AG09319 (cell line): ENCODE data around the gene ADAMTS17.

Source experiments
- DNase-seq: peaks from one replicate; pipeline ENCODE4 v3.0.0-alpha.2; 2010; ENCODE audit warnings: low read depth; ENCODE audit errors: extremely low read depth
- CTCF ChIP-seq: IDR thresholded peaks from 2 replicates; pipeline ENCODE4 v1.5.1; 2011; ENCODE audit warnings: low read depth, mild to moderate bottlenecking, inconsistent platforms, low read length, moderate library complexity

The ADAMTS17 gene

GRCh38 chr15:100160953-100161352 lies 180.8 kb downstream of the ADAMTS17 start:
- no peak for DNase-seq

GRCh38 chr15:100159436-100159835 lies 182.3 kb downstream of the ADAMTS17 start:
- TF ChIP-seq CTCF, result no peak
- no peak for DNase-seq

More at GRCh38 chr15:100160953-100161352, 180.8 kb downstream of the ADAMTS17 start:
- no peak for TF ChIP-seq CTCF

- no peak for TF ChIP-seq CTCF
- DNase-seq, result no peak
Measured at GRCh38 chr15:100158356-100158755, 183.4 kb downstream of the ADAMTS17 start.

GRCh38 chr15:100156201-100156600 lies 185.6 kb downstream of the ADAMTS17 start:
- no peak for TF ChIP-seq CTCF

GRCh38 chr15:100154338-100154737 lies 187.4 kb downstream of the ADAMTS17 start:
- DNase-seq, result no peak
- TF ChIP-seq CTCF, result no peak

More at GRCh38 chr15:100156201-100156600, 185.6 kb downstream of the ADAMTS17 start:
- DNase-seq, result no peak

GRCh38 chr15:100152463-100152862 lies 189.3 kb downstream of the ADAMTS17 start:
- no peak for DNase-seq
- TF ChIP-seq CTCF, result no peak

GRCh38 chr15:100150906-100151305 lies 190.9 kb downstream of the ADAMTS17 start:
- no peak for DNase-seq
- no peak for TF ChIP-seq CTCF
